SK-N-MC (cell line): ENCODE measurements around the gene TMEM44.

ENCODE experiments used
- EZH2 ChIP-seq: fragments of 200-600 bp; sonication (generic); IDR thresholded peaks from one replicate; pipeline ENCODE4 v1.6.1; 2017; ENCODE audit warnings: antibody characterized with exemption
- FOXP2 ChIP-seq: optimal IDR thresholded peaks from 2 replicates; pipeline ENCODE3; 2011; ENCODE audit warnings: mild to moderate bottlenecking, moderate library complexity; ENCODE audit not compliant: insufficient read depth; ENCODE audit errors: extremely low read length, control extremely low read depth
- POLR2AphosphoS5 ChIP-seq: IDR thresholded peaks from 2 replicates; pipeline ENCODE4 v1.6.1; 2012; ENCODE audit warnings: mild to moderate bottlenecking, low read depth, low read length, borderline replicate concordance

DNA sequence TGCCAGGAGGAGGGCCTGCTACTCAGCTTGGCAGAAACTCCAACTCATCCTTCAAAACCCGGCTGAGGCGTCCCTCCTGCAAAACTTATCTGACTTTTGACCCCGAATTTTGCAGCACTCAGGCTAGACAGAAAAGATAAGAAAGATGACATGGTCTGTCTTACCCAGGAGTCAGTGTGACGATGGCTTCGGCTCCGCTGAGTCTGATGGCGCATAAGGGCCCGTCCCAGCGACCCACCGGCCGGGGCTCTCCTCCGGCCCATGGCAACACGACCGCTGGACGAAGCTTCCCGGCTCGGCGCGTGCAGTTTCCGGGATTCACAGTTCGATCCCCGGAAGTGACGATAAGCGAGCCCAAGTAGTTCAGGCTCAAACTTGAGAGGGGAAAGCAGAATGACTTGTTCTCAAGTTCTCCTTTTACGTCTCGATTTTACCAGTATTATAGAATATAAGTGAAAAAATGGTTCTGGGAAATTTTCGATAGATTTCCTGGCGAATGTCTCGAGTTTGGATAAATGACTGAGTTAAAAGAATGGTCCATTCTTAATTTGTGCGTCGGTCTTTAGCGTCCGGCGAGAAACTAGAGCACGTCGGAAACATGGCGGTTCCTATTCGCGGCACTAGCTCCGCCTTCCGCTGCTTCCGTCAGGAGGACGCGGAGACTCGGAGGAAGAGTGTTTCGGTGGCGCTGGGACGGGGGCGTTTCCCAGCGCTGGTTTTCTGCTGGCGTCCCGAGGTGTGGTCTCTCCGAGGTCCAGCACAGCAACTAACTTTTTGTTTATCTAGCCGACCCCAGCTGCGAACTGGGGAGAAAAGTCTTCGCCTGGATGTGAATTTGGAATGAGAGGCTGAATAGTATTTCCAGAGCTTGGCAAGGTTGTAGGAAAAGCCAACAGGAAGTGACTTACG lies 38.9 kb upstream of the TMEM44 start, which contains the start of gene LSG1:
- TF ChIP-seq EZH2 = no peak
- TF ChIP-seq POLR2AphosphoS5 = peak; percentile 77
- peak; percentile 72 for TF ChIP-seq FOXP2
